Common myeloid progenitor, CD34-positive (primary cell): ENCODE results near the gene OR2B3.

Source experiments
- CTCF ChIA-PET: fragments of 350-600 bp; sonication (Branson Sonifier 250); formaldehyde crosslinking; loops from one replicate; lab custom pipeline; 2021; ENCODE audit warnings: antibody characterized with exemption; lab: Charles Lee
- POLR2A ChIA-PET: fragments of 350-600 bp; sonication (Branson Sonifier 250); formaldehyde crosslinking; loops from one replicate; lab custom pipeline; 2021; ENCODE audit warnings: antibody characterized with exemption; lab: Charles Lee
- DNase-seq, 3 donors: peaks; one replicate each; pipeline versions ENCODE4 v3.0.0 to v3.0.0-alpha.2; 2013
- H3K27ac ChIP-seq, 2 experiments: 1 replicate in 1 of 2; 2 replicates in 1 of 2; pipeline ENCODE4 v1.7.0; 2013; ENCODE audit warnings: inconsistent platforms in 2 of 2, low read length in 2 of 2, mild to moderate bottlenecking in 2 of 2, low read depth in 1 of 2, moderate library complexity in 1 of 2; ENCODE audit not compliant: severe bottlenecking in 2 of 2, insufficient read depth in 1 of 2, poor library complexity in 1 of 2
- H3K27me3 ChIP-seq, 5 experiments: replicated peaks in 2 of 5; 1 replicate in 3 of 5; 2 replicates in 2 of 5; pipeline versions ENCODE4 v1.6.1 to v1.7.0; 2013; ENCODE audit warnings: low read length in 4 of 5, mild to moderate bottlenecking in 2 of 5, moderate library complexity in 2 of 5, inconsistent platforms in 1 of 5; ENCODE audit not compliant: insufficient read depth in 5 of 5, control insufficient read depth in 4 of 5
- H3K36me3 ChIP-seq, 4 experiments: 1 replicate in 2 of 4; 2 replicates in 2 of 4; pipeline versions ENCODE4 v1.6.1 to v1.7.0; 2013; ENCODE audit warnings: low read length in 3 of 4, control low read depth in 1 of 4, mild to moderate bottlenecking in 1 of 4; ENCODE audit not compliant: control insufficient read depth in 4 of 4, insufficient read depth in 4 of 4
- H3K4me1 ChIP-seq, 4 experiments: 1 replicate in 3 of 4; 2 replicates in 1 of 4; pipeline versions ENCODE4 v1.6.1 to v1.7.1; 2013; ENCODE audit warnings: low read length in 3 of 4, mild to moderate bottlenecking in 3 of 4, control low read depth in 1 of 4, inconsistent platforms in 1 of 4, moderate library complexity in 1 of 4; ENCODE audit not compliant: control insufficient read depth in 4 of 4, insufficient read depth in 4 of 4; ENCODE audit errors: control extremely low read depth in 1 of 4
- H3K4me3 ChIP-seq, 7 experiments: 1 replicate in 4 of 7; 2 replicates in 3 of 7; pipeline versions ENCODE4 v1.5.1 to v1.7.0; 2013; ENCODE audit warnings: mild to moderate bottlenecking in 7 of 7, low read length in 6 of 7, moderate library complexity in 6 of 7, inconsistent platforms in 2 of 7, low read depth in 2 of 7, control low read depth in 1 of 7; ENCODE audit not compliant: insufficient read depth in 4 of 7, control insufficient read depth in 1 of 7; ENCODE audit errors: extremely low read depth in 1 of 7
- H3K9me3 ChIP-seq, 5 experiments: 1 replicate in 4 of 5; 2 replicates in 1 of 5; pipeline versions ENCODE4 v1.6.1 to v1.7.1; 2013; ENCODE audit warnings: low read length in 4 of 5, mild to moderate bottlenecking in 2 of 5, inconsistent platforms in 1 of 5, low read depth in 1 of 5, moderate library complexity in 1 of 5; ENCODE audit not compliant: control insufficient read depth in 4 of 5, insufficient read depth in 2 of 5; ENCODE audit errors: control extremely low read depth in 1 of 5
- WGBS: methylation state at CpG from one replicate; pipeline ENCODE4 v1.1.5; 2013; ENCODE audit not compliant: insufficient coverage; 5-methylcytosine and 5-hydroxymethylcytosine counted together

Gene OR2B3

DNA sequence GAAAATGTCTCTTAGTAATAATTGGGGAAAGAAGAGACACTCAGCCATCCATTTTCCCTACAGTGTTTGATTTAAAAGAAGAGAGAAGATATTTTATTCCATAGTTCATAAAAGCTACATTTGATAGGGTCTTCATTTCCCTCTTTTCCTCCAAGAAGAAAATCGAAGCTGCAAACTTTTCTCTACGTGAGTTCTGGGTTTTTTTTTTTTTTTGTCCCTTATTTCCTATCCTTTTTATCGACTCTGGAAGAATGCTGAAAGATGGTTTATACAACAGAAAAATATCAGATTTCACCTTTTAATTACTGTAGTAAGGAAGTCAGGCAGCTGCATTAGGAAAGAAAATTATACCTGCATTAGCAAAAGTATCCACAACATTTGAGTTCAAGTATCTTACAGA lies 12.1 kb upstream of the OR2B3 start, which contains the start of gene OR2J1:
Gene OR2J1 (plus strand): TSS at position 301 of the 400 bp plus-strand sequence. CDS start 1,453 bp downstream, outside the sequence.
- CTCF ChIA-PET: no interaction called here
- no peaks in the 10 kb centered on the region for H3K36me3 ChIP-seq
- peaks cover 0 to 8% (median 5%) of the 10 kb centered on the region in 5 experiments for H3K27me3 ChIP-seq
- no peak for DNase-seq
- no peak within 1 kb of the TSS for H3K4me3 ChIP-seq
- POLR2A ChIA-PET: interaction anchor here (0.6 kb wide), 1 partner anchor 198 kb away, joined by 3 read pairs; no protein-coding TSS in a partner anchor
- H3K4me1 ChIP-seq: no peaks in the 10 kb centered on the region
- H3K9me3 ChIP-seq: no peaks in the 10 kb centered on the region
- no CpG with 5 or more reads among the region's 3 CpGs for WGBS
- H3K27ac ChIP-seq: no peak within 1 kb of the TSS

DNA sequence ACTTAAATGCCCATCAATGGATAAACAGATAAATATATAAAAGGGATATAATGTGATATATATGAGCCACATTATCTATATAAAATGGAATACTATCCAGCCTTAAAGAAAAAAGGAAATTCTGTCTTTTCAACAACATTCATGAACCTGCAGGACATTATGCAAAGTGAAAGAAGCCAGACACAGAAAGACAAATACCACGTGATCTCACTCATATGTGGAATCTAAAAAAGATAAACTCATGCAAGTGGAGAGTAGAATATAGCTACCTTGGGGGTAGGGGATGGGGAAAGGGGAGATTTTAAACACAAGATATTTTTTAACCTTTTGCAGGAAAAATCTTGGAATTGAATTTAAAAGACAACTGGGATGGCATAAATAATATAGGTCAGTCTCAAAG lies 10.7 kb upstream of the OR2B3 start:
- peaks cover 0 to 8% (median 5%) of the 10 kb centered on the region in 5 experiments for H3K27me3 ChIP-seq

DNA sequence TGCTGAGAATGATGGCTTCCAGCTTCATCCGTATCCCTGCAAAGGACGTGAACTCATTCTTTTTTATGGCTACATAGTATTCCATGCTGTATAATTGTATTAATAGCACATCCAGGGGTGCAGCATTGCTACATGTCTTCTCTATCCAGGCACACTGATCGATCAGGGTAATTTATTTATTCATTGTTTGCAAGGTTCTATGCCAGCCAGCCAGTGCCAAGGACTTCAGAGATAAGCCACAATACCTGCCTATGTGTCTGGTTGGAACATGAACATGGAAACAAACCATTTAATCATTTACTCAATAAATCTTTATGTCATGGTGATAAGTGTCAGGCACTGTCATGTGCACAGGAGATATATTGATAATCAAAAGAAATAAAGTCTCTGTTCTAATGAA lies 5.8 kb upstream of the OR2B3 start:
- Histone ChIP-seq H3K27me3 (peaks cover 0 to 14% (median 2%) of the 10 kb centered on the region in 5 experiments), H3K36me3 (no peaks in the 10 kb centered on the region), H3K9me3 (no peaks in the 10 kb centered on the region), H3K4me1 (no peaks in the 10 kb centered on the region), H3K27ac (no peak overlapping the region), H3K4me3 (no peak overlapping the region)
- ChIA-PET POLR2A (no interaction called here), CTCF (no interaction called here)
- DNase-seq: no peak
- 100% methylated on average over 1 of the region's 3 CpGs for WGBS

More for the DNA sequence above, 10.7 kb upstream of the OR2B3 start:
- POLR2A ChIA-PET: no interaction called here
- WGBS: no CpG with 5 or more reads among the region's 1 CpG
- H3K27ac ChIP-seq: no peak overlapping the region
- no peaks in the 10 kb centered on the region for H3K4me1 ChIP-seq
- no peaks in the 10 kb centered on the region for H3K36me3 ChIP-seq
- DNase-seq: no peak
- CTCF ChIA-PET: no interaction called here
- H3K9me3 ChIP-seq: no peaks in the 10 kb centered on the region
- H3K4me3 ChIP-seq: no peak overlapping the region

DNA sequence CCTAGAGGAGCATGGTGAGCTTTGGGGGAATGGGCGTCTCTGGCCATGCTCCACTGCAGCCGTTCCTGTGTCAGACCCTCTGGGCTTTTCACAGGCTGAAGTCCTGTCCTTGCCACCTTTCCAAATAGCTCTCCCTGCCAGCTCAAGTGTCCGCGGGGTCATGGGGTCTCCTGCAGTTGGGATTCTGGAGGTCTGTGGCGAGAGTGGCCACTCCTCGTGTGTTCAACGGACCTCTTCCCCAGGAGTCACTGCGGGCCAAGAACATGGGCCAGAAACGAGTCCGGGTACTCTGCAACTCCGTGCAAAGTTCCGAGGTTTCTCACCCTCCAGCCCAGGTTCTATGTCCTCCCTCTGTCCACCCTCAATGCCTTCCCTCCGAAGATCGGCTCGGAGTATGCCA lies 4.7 kb downstream of the OR2B3 start:
- CTCF ChIA-PET: no interaction called here
- no peaks in the 10 kb centered on the region for H3K4me1 ChIP-seq
- WGBS: 93% methylated on average over 11 of the region's 15 CpGs
- H3K9me3 ChIP-seq: no peaks in the 10 kb centered on the region
- no peaks in the 10 kb centered on the region for H3K36me3 ChIP-seq
- H3K4me3 ChIP-seq: no peak overlapping the region
- POLR2A ChIA-PET: no interaction called here
- DNase-seq: no peak
- peaks cover 0 to 5% (median 0%) of the 10 kb centered on the region in 5 experiments for H3K27me3 ChIP-seq
- no peak overlapping the region for H3K27ac ChIP-seq

DNA sequence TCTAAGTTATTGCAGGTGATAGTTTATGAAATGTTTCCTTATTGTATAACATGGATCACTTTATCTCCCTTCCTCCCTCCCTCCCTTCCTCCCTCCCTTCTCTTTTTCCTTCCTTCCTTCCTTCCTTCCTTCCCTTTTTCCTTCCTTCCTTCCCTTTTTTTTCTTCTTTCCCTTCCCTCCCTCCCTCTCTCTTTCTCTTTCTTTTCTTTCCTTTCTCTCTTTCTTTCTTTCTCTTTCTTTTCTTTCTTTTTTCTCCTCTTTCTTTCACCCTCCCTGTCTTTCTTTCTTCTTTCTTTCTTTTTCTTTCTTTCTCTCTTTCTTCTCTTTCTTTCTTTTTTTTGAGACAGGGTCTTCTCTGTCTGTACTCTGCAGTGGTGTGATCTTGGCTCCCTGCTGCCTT lies 5.8 kb downstream of the OR2B3 start:
- CTCF ChIA-PET: no interaction called here
- DNase-seq: no peak
- no peaks in the 10 kb centered on the region for H3K4me1 ChIP-seq
- H3K36me3 ChIP-seq: no peaks in the 10 kb centered on the region
- H3K9me3 ChIP-seq: no peaks in the 10 kb centered on the region
- POLR2A ChIA-PET: no interaction called here
- no peak overlapping the region for H3K27ac ChIP-seq
- no peak overlapping the region for H3K4me3 ChIP-seq
- H3K27me3 ChIP-seq: peaks cover 0 to 4% (median 0%) of the 10 kb centered on the region in 5 experiments

DNA sequence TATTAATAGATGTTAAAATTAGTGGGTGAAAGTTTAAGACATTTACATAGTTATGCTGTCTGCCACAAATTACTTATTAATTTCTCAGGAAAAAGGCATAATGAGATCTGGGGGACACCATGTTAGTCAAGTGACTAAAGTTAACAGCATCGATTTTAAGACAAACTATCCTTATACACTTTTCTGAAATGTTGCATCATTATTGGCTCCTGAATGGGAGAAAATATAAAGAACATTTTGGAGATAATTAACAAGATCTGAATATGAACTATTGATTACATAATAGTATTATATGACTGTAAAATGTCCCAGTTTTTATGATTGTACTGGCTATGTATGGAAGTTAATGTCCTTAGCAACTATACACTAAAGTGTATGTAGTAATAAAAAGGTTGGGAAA lies 7.9 kb downstream of the OR2B3 start:
- peaks cover 0 to 2% (median 0%) of the 10 kb centered on the region in 5 experiments for H3K9me3 ChIP-seq
- CTCF ChIA-PET: no interaction called here
- no peak overlapping the region for H3K4me3 ChIP-seq
- peaks cover 0 to 7% (median 3%) of the 10 kb centered on the region in 5 experiments for H3K27me3 ChIP-seq
- no peaks in the 10 kb centered on the region for H3K4me1 ChIP-seq
- no CpG with 5 or more reads among the region's 1 CpG for WGBS
- no peak overlapping the region for H3K27ac ChIP-seq
- POLR2A ChIA-PET: no interaction called here
- no peaks in the 10 kb centered on the region for H3K36me3 ChIP-seq
- no peak for DNase-seq

DNA sequence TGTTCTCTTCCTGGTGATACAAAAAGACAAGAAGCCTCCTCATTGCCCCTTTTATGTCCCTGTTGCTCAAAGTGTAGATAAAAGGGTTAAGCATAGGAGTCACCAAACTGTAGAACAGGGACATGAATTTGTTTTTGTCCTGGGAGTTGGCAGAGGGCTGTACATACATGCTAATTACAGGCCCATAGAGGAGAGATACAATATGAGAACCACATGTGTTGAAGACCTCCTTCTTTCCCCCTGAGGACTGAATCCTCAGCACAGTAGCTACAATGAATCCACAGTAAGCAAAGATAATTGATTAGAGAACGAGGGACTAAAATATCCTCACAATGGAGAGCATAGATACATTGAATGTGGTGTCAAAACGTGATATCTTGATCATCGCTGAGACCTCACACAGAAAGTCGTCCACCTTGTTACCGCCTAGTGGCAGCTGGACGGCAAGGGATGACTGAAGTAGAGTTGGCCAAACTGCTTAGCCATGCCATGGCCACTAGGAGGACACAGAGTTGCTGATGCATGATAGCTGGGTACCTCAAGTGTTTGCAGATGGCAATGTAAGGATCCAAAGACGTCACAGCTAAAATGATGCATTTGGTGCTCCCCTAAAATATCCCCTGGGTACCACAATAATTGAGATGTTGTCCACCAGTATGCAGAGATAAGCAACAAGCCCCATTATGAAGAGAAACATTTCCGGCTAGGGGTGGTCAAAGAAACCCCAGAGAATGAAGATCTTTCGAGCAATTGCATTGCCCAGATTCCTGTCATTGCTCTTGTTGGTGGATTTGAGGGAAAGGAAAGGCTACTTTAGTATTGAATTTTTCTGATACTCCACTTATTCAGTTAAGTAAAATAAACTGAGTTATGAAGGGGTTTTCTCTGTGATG lies 15.0 kb downstream of the OR2B3 start:
- H3K27ac ChIP-seq: no peak overlapping the region
- H3K4me3 ChIP-seq: no peak overlapping the region
- no peaks in the 10 kb centered on the region for H3K36me3 ChIP-seq
- H3K27me3 ChIP-seq: peaks cover 2 to 19% (median 10%) of the 10 kb centered on the region in 5 experiments
- peaks cover 0 to 2% (median 0%) of the 10 kb centered on the region in 5 experiments for H3K9me3 ChIP-seq
- WGBS: 39% methylated on average over 7 of the region's 9 CpGs
- CTCF ChIA-PET: no interaction called here
- DNase-seq: peak; percentile 22 to 57 (median 52)
- no peaks in the 10 kb centered on the region for H3K4me1 ChIP-seq
- POLR2A ChIA-PET: no interaction called here
